ENCODE results near the gene UROS.

Gene UROS

DNA sequence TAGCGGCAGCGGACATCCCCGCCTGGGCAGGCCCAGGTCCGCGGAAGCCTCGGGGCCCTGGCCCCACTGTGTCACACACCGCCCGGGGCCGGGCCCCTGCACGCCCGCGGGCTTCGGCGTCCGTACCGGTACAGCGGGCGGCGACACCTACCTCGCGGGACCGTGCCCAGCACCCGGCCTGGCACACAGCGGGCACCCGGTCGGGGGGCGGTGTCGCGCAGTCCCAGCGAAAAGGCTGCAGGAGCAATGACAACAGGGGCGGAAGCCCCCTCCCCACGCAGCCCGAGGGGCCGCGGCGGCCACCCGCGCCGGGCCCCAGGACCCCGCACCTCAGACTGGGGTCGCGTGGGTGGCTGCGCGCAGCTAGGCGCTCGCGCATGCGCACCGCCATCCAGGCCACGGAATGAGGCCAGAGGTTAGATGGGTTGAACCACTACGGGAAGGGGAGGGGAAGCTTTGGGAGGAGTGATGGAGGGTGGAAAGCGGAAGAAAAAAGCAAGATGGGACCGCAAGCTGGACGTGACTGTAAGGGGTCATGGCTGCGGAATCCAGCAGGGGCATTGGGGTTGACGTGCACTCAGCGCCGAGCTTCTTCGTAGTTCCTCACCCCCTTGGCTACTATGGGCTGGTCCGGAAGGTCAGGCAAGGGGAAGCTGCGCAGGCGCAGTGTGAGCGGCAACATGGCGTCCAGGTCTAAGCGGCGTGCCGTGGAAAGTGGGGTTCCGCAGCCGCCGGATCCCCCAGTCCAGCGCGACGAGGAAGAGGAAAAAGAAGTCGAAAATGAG, at the start of gene UROS, which contains the start of gene BCCIP:
Gene UROS, minus strand, starts transcription at position 381 of the 785 bp plus-strand sequence. CDS start 6,759 bp downstream, outside the sequence.
Gene BCCIP, plus strand, starts transcription at position 669 of the 785 bp plus-strand sequence. Its CDS starts 12 bp downstream, at position 681.
- peak; percentile 83 for DNase-seq (ENCODE audit: low read depth)

DNA sequence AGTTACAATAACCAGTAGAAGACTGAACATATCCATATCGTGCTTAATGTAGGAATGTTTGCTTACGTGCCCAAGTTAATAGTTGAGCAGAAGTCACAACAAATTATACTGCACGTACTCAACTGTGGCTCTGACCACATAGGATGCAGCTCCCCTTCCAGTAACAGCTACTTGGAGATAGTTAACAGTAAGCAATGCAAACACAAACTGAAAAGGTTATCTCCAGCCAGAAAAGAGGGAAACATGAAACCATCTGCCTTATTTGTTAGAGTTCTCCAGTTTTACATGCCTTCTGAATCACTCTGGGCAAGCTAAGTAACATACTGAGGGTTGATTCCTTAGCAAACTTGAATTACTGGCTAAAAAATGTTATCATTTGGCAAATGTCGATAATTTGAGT, 48.3 kb upstream of the UROS start:
- DNase-seq (ENCODE audit: low read depth): no peak

- DNase-seq (ENCODE audit: low read depth): no peak
Observed at GRCh38 chr10:125868372-125868975, 45.4 kb upstream of the UROS start.

DNA sequence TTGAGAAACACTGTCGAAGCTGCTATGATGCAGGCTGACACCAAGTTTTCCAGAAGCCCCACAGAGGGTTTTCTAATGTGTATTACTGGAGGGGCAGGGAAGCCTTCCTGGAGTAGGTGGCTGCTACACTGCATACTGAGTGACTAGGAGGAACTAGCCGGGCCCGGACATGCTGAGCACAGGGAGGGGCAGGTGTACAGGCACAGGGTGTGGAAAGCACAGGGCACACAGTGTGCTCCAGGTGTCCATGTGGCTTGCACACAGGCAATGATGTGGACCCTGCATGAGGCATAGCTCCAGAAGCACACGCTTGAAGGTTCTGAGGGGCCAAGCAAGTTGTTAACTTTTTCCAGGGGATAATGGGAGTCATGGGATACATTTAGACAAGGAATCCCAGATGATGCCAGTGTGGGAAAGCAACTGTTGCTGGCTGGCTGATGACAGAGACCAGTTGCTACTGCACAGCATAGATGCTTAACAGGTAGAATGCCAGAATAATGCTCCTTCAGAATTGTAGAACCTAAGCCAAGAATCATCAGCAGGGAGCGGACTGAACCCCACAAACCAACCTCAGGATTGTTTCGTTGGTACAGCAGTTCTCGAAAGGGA, 43.5 kb upstream of the UROS start:
- no peak for DNase-seq (ENCODE audit: low read depth)

DNA sequence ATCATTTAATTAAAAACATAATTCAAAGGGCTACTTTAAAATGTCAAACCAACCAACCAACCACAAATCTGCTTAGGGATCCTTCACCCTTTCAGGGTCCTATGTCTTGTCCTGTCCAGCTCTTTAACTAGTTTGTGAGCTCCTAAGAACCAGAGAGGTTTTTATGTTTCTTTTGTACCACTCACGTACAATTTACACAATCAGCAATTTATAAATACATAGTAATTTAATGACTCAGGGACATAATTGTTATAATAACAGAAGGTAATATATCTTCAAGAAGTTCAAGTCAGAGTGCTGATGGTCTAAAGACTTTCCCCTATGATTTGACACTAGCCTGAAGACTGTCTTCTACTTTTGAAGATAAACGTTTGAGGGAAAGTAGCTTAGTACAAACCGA, 42.1 kb upstream of the UROS start:
- no peak for DNase-seq (ENCODE audit: low read depth)

DNA sequence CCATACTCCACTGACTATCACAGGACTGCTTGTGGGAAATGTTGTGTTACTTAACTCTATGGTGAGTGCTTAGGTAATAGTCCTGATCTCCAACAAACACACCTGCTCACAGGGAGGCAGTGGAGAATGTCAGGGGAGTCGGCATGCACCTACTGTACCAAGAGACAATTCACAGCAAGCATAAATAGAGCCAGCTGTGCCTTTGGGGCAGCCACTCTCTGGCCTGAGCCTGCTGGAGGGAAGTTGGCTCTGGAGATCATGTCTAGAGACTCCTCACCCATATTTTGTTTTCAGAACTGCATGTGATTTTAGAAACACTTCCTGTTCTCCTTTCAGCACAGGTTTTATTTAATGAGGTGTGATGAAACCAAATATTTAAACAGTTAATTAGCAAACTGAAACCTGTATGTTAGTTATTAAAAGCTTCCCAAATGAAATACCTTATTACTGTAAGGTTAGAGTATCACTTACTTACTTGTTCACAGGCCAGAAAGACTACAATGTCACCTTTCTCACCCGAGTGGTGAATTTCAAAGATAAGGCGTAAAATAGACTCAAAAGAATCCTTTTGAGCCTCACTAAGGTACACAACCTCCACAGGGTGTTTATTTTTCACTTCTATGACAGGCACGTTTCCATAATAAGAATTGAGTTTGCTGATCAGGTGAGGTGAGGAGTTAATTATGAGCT, 36.2 kb upstream of the UROS start:
- no peak for DNase-seq (ENCODE audit: low read depth)

GRCh38 chr10:125857185-125857760, 34.2 kb upstream of the UROS start:
- no peak for DNase-seq (ENCODE audit: low read depth)

DNA sequence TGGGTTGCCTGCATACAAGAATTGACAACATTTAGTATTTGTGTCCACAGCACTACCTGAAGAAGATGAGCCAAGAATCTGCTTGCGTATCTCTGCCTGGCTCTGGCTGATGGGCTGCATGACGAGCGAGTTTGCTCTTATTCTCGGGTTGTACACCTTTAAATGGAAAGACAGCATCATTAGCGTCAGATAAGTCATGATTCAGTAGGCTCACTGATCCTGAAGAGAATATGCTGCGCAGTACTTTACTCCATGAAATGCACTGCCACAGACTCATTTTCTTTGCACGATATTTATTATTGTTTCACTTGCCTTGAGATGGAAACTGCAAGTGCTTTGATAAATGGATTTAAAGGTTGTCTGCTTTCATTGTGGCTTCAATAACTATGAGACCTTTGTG, 29.4 kb upstream of the UROS start:
- no peak for DNase-seq (ENCODE audit: low read depth)

DNA sequence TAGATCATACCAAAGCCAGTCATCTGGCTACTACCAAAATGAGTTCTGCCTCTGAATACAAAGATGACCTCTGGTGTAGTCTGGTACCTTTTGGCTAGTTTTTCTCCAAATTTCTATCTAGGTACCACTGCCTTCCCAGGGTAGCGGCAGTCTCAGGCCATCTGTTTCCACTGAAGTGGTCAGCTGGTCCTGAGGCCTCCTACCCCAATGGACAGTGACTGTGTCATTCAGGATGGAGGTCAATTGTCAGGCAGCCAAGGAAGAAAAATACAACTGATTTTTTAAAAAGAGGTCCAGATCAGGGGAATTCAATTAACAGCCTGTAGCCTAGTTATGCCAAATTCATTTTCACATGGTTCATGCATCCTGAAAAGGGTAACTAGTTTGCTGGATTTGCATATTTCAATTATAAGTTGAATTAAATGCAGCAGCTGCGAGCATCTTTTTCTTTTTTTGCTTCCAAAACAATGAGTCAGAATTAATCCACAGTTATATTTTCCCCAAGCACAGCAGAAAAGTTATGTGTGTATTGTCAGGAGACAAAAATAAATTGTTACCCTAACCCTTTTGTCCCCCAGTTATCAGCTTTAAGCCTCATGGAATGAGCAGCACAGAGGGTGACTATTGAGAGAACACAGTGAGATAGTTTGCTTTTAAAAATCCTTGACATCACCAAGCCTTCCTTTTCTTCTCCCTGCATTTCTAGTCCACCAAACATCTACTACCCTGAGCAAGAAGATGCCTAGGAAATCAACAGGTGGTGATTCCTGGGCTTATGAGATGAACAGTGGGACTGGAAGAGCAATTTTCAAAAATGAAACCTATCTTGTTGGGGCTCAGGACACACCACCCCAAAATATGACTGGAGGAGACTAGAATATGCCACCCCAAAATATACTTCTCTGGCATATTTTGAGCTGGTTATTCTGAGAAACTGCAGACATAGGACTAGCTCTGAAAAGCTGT, 28.0 kb upstream of the UROS start:
- DNase-seq (ENCODE audit: low read depth): no peak

DNA sequence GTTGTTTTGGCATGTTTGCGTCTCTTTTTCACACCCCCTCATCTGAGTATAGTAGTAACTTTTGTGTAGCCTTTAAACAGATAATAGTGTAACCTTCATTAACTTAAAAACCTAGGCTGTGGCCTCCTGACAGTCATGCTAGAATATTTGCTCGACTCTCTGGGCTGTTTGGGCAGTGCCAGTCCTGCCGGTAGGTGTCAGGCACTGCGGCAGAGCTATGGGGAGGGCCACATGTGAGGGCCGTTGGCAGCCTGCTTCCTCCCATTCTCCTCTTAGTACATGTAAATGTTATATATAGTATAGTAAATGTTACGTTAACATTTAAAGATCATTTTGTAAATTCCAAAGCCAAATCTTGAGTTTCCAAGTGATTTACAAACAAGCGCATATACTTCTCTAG, 26.4 kb upstream of the UROS start:
- DNase-seq (ENCODE audit: low read depth): no peak

DNA sequence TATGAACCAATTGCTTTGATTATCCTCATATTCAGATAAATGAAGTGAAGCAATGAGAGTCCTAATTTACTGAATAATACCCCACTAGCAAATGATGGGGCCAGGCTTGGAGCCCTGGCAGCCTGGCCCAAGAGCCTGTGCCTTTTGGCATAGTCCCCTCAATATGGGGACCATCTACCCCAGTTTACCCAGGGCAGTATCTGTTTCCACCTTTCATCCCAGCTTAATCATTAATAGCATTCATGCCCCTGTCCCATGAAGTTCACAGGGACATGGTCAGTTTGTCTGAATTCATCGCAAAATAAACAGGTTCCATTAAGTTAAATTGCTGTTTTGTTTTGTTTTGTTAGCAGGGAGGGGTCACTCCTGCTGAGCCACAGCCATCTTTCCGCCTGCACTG, 25.8 kb upstream of the UROS start:
- no peak for DNase-seq (ENCODE audit: low read depth)

DNA sequence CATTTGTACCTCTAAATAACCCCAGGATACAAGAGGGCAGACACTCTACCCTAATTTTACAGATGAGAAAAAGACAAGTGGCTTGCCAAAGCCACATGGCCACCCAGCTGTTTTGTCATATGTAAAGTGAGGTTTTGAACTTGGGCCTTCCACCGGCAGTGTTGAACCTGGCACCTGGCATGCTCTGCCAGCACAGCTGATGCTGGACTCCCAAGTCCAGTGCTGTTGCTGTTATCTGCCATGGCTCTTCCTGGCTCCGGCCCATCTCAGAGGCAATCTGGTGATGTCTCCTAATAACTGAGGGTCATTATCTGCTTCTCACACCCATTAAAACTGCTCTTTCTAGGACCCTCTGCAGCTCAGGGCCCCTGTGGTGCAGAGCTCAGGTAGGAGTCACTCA, 25.3 kb upstream of the UROS start:
- no peak for DNase-seq (ENCODE audit: low read depth)

DNA sequence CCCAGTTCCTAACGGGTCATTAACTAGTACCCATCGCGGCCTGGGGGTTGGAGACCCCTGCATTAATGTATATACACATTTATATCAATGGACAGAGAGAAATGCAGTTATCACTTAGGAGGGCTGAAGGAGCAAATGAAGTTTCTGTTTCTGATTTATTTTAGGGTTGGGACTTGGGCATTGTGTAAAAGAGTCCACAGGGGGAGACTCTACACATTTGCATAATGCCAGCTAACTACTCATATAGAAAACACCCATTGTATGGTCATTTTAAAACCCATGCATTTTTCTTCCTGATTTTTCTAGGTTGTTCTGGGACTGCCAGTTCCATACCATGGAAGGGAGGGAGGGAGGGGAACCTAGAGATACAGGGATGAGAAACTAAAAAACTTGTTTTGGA, 23.8 kb upstream of the UROS start:
- DNase-seq (ENCODE audit: low read depth): no peak

- no peak for DNase-seq (ENCODE audit: low read depth)
Observed at GRCh38 chr10:125845617-125846016, 22.6 kb upstream of the UROS start.

GRCh38 chr10:125844751-125845221, 21.7 kb upstream of the UROS start:
- DNase-seq (ENCODE audit: low read depth): no peak

- DNase-seq (ENCODE audit: low read depth): no peak
Observed at GRCh38 chr10:125843603-125844329, 20.7 kb upstream of the UROS start.

DNA sequence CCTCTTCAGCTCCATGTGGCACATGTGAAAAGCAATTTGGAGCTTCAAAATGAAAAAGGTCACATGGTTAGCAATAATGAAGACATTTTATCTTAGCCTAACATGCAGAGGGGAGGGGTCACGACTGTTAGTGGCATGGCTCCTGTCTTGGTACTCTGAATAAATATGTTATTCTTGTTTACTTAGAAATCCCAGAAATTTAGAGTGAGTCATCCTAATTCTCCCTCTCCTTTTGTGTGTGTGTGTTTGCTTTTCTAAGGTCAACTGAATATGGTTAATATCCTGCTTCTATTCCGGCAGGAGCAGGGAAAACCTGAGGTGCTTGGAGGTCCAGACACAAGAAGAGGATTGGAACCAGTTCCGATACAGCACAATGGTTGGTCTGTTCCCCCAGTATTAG, 17.9 kb upstream of the UROS start:
- DNase-seq (ENCODE audit: low read depth): no peak

DNA sequence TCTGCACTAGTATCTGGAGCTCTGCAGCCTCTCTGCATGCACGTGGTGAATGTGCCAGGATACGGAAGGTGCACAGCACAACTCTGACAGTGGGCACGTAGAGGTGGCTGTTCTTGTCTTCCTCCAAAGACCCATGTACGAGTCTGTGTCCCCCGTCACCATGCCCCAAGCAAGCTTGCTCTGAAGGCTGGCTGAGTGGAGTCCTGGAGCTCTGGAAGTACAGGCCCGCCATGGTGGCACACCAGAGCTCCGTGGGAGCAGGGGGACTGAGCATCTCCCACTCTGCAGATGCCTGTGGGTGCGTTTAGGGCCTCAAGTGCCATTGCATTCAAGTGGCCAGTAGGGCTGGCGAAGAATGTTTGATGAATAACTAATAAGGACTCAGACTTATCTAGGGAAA, 17.3 kb upstream of the UROS start:
- no peak for DNase-seq (ENCODE audit: low read depth)

DNA sequence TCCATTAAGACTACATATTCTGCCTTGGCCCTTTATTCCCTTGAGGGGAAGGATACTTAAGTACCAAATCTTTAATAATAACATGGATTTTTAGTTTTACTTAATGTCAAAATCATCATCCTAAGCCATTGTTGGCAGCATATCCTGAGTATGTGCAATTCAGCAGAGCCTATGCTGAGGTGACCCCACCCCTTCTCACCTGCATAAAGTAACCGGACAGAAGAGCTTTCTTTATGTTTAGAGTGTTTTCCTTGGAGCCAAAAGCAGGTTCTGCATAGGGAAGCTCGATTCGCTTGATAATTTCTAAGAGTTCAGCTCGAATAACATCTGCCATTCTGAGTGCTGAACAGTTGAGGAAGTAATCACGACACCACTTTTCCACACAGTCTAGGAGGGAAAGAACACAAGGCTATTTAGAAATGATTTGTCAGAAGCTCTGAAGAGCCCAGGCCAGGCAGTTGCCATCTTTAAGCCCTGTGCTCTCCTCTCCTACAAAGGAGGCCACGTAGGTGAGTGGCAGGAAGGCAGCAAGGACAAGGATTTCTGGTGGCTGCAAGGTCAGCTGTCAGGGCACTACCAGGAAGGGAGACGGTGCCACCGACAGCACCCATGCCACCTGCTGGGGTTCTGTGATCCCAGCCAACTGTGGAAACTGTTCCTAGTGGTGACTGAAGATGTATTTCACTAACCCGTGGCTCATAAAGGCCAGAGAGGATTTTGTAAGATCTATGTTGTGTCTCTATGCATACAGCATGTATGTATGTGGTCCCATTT, 15.9 kb upstream of the UROS start:
- DNase-seq (ENCODE audit: low read depth): no peak

- no peak for DNase-seq (ENCODE audit: low read depth)
Observed at GRCh38 chr10:125836746-125837145, 13.7 kb upstream of the UROS start.

Data from stimulated activated CD8-positive, alpha-beta memory T cell treated with anti-CD3 and anti-CD28 coated beads, Interleukin-12 subunit alpha, Interleukin-12 subunit beta, amount 100 ng/mL, for 4 hours (primary cell).